A549 (cell line): ENCODE results near the gene SLC2A13.

Experiments used
- BCL3 ChIP-seq: fragments of >200 bp; sonication (Bioruptor Twin); formaldehyde crosslinking; IDR thresholded peaks from 3 replicates; pipeline ENCODE4 v1.6.1; 2016
- CTCF ChIP-seq: fragments of >200 bp; sonication (Bioruptor Twin); formaldehyde crosslinking; IDR thresholded peaks from 3 replicates; pipeline ENCODE4 v1.5.1; 2016
- EP300 ChIP-seq, 2 experiments: fragments of >200 bp; sonication (Bioruptor Twin); formaldehyde crosslinking; IDR thresholded peaks; 2 replicates in 1 of 2; 3 replicates in 1 of 2; pipeline ENCODE4 v1.6.1; 2016 to 2017
- ESRRA ChIP-seq: fragments of 150-350 bp; IDR thresholded peaks from 2 replicates; pipeline ENCODE4 v1.6.1; 2014; ENCODE audit warnings: mild to moderate bottlenecking, low read length, borderline replicate concordance
- KDM1A ChIP-seq: fragments of 200-600 bp; sonication (generic); IDR thresholded peaks from 2 replicates; pipeline ENCODE4 v1.6.1; 2016; ENCODE audit warnings: low read depth, mild to moderate bottlenecking
- MYC ChIP-seq: IDR thresholded peaks from 2 replicates; pipeline ENCODE4 v1.6.1; 2012; ENCODE audit warnings: mild to moderate bottlenecking, inconsistent platforms, low read length, improper control_type of control experiment, borderline replicate concordance
- NR3C1 ChIP-seq: fragments of >200 bp; sonication (Bioruptor Twin); formaldehyde crosslinking; IDR thresholded peaks from 3 replicates; pipeline ENCODE4 v1.6.1; 2017
- POLR2A ChIP-seq: IDR thresholded peaks from 2 replicates; pipeline ENCODE4 v1.6.1; 2012; ENCODE audit warnings: mild to moderate bottlenecking, low read length
- RFX5 ChIP-seq: fragments of 450-650 bp; IDR thresholded peaks from 2 replicates; pipeline ENCODE4 v1.7.1; 2014; ENCODE audit warnings: antibody characterized with exemption, mild to moderate bottlenecking, moderate library complexity
- USF2 ChIP-seq: fragments of 450-650 bp; IDR thresholded peaks from 2 replicates; pipeline ENCODE4 v1.6.1; 2014; ENCODE audit warnings: antibody characterized with exemption

- TF ChIP-seq CTCF (no peak), NR3C1 (no peak), POLR2A (no peak), MYC (no peak), KDM1A (no peak), ESRRA (no peak), EP300 (IDR thresholded peaks at IDR 0.05) (no peak), USF2 (no peak), RFX5 (no peak), BCL3 (no peak)
Observed at GRCh38 chr12:40145896-40146295, 40.0 kb upstream of the SLC2A13 start.
